ENCODE results near the gene TM9SF1. TPM values are rescaled to one million over a fixed set of nuclear protein-coding genes. Genes with fewer than 3 reads are reported as not detected.
A peak's percentile ranks its signal among the peaks of the same experiment; 100 is the strongest.

TM9SF1 gene
- total and polyA plus RNA-seq, 2 of the 13 experiments (the other 11 are each of a cell fraction or from before 2014, with no cell fraction given), result 83.2 to 110 TPM

- TF ChIP-seq ATF5 (CRISPR knock-in tag; IDR thresholded peaks at IDR 0.05; ENCODE audit: low read depth) (no peak), MIER2 (CRISPR knock-in tag; IDR thresholded peaks at IDR 0.05) (no peak), ZXDC (CRISPR knock-in tag; IDR thresholded peaks at IDR 0.05) (peak; percentile 94), ZNF383 (CRISPR knock-in tag; IDR thresholded peaks at IDR 0.05; ENCODE audit: borderline replicate concordance) (no peak), ZFAT (CRISPR knock-in tag; conservative IDR thresholded peaks at IDR 0.05) (no peak), ZNF746 (CRISPR knock-in tag; IDR thresholded peaks at IDR 0.05) (peak; percentile 60; the same call in 1 of the 2 replicates), GLI4 (CRISPR knock-in tag; IDR thresholded peaks at IDR 0.05; ENCODE audit: borderline replicate concordance) (peak; percentile 93; the same call in 1 of the 2 replicates), U2AF1 (optimal IDR thresholded peaks at IDR 0.05; ENCODE audit: low read depth, low read length) (no peak), PHF21A (CRISPR knock-in tag; IDR thresholded peaks at IDR 0.05) (no peak; the same call in 1 of the 2 replicates), DNMT1 (CRISPR knock-in tag; IDR thresholded peaks at IDR 0.05) (no peak), TFE3 (CRISPR knock-in tag; IDR thresholded peaks at IDR 0.05) (no peak; the same call in 1 of the 2 replicates), CREM (IDR thresholded peaks at IDR 0.05) (peak; percentile 100), CREM (CRISPR knock-in tag; IDR thresholded peaks at IDR 0.05) (0 out of 2 replicates have a peak, but pooled peaks have one; percentile 33), KLF6 (CRISPR knock-in tag; IDR thresholded peaks at IDR 0.05) (peak; percentile 46; the same call in 1 of the 2 replicates), ZNF292 (CRISPR knock-in tag; IDR thresholded peaks at IDR 0.05; ENCODE audit: borderline replicate concordance, low read depth) (peak; percentile 63; the same call in 1 of the 2 replicates)
- TF ChIP-seq, protein P1, sequence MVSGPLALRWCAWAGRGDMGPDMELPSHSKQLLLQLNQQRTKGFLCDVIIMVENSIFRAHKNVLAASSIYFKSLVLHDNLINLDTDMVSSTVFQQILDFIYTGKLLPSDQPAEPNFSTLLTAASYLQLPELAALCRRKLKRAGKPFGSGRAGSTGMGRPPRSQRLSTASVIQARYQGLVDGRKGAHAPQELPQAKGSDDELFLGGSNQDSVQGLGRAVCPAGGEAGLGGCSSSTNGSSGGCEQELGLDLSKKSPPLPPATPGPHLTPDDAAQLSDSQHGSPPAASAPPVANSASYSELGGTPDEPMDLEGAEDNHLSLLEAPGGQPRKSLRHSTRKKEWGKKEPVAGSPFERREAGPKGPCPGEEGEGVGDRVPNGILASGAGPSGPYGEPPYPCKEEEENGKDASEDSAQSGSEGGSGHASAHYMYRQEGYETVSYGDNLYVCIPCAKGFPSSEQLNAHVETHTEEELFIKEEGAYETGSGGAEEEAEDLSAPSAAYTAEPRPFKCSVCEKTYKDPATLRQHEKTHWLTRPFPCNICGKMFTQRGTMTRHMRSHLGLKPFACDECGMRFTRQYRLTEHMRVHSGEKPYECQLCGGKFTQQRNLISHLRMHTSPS (CRISPR knock-in tag; IDR thresholded peaks at IDR 0.05; ENCODE audit: low read depth), result no peak
- TF ChIP-seq, protein P2, sequence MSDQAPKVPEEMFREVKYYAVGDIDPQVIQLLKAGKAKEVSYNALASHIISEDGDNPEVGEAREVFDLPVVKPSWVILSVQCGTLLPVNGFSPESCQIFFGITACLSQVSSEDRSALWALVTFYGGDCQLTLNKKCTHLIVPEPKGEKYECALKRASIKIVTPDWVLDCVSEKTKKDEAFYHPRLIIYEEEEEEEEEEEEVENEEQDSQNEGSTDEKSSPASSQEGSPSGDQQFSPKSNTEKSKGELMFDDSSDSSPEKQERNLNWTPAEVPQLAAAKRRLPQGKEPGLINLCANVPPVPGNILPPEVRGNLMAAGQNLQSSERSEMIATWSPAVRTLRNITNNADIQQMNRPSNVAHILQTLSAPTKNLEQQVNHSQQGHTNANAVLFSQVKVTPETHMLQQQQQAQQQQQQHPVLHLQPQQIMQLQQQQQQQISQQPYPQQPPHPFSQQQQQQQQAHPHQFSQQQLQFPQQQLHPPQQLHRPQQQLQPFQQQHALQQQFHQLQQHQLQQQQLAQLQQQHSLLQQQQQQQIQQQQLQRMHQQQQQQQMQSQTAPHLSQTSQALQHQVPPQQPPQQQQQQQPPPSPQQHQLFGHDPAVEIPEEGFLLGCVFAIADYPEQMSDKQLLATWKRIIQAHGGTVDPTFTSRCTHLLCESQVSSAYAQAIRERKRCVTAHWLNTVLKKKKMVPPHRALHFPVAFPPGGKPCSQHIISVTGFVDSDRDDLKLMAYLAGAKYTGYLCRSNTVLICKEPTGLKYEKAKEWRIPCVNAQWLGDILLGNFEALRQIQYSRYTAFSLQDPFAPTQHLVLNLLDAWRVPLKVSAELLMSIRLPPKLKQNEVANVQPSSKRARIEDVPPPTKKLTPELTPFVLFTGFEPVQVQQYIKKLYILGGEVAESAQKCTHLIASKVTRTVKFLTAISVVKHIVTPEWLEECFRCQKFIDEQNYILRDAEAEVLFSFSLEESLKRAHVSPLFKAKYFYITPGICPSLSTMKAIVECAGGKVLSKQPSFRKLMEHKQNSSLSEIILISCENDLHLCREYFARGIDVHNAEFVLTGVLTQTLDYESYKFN (CRISPR knock-in tag; conservative IDR thresholded peaks at IDR 0.05), result no peak
- TF ChIP-seq, protein P3, sequence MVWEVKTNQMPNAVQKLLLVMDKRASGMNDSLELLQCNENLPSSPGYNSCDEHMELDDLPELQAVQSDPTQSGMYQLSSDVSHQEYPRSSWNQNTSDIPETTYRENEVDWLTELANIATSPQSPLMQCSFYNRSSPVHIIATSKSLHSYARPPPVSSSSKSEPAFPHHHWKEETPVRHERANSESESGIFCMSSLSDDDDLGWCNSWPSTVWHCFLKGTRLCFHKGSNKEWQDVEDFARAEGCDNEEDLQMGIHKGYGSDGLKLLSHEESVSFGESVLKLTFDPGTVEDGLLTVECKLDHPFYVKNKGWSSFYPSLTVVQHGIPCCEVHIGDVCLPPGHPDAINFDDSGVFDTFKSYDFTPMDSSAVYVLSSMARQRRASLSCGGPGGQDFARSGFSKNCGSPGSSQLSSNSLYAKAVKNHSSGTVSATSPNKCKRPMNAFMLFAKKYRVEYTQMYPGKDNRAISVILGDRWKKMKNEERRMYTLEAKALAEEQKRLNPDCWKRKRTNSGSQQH (CRISPR knock-in tag; IDR thresholded peaks at IDR 0.05; ENCODE audit: low read depth), result no peak
Observed at GRCh38 chr14:24232121-24232644, 36.9 kb upstream of the TM9SF1 start, which contains the start of gene NEDD8 (continued).
